ENCODE results near the gene NCOA3.

The NCOA3 gene

GRCh38 chr20:47687095-47687987 lies 185.7 kb downstream of the NCOA3 start:
- no peak for DNase-seq

- DNase-seq = no peak
These were observed 187.0 kb downstream of the NCOA3 start for GRCh38 chr20:47688385-47689381.

GRCh38 chr20:47689731-47690130 lies 188.0 kb downstream of the NCOA3 start:
- no peak for DNase-seq

- DNase-seq = no peak
These were observed 189.9 kb downstream of the NCOA3 start for GRCh38 chr20:47691625-47692024.

GRCh38 chr20:47694021-47694818 lies 192.5 kb downstream of the NCOA3 start:
- no peak for DNase-seq

GRCh38 chr20:47696856-47697255 lies 195.2 kb downstream of the NCOA3 start:
- DNase-seq = no peak

GRCh38 chr20:47698142-47698541 lies 196.5 kb downstream of the NCOA3 start:
- DNase-seq = no peak

- DNase-seq = no peak
These were observed 198.1 kb downstream of the NCOA3 start for GRCh38 chr20:47699818-47700217.

- no peak for DNase-seq
These were observed 198.6 kb downstream of the NCOA3 start for GRCh38 chr20:47700327-47700726.

GRCh38 chr20:47701612-47702011 lies 199.9 kb downstream of the NCOA3 start:
- no peak for DNase-seq

GRCh38 chr20:47703748-47704147 lies 202.1 kb downstream of the NCOA3 start:
- DNase-seq = no peak

- DNase-seq = no peak
These were observed 203.2 kb downstream of the NCOA3 start for GRCh38 chr20:47704746-47705496.

GRCh38 chr20:47705497-47705856 lies 203.8 kb downstream of the NCOA3 start:
- DNase-seq = no peak

GRCh38 chr20:47706345-47706744 lies 204.7 kb downstream of the NCOA3 start:
- no peak for DNase-seq
